ENCODE data around the gene CEP295NL. TPM values are rescaled to one million over a fixed set of nuclear protein-coding genes. Genes with fewer than 3 reads are reported as not detected.
"Not testable (repeated sequence)": the region's sequence is repeated elsewhere in the genome, so short reads cannot be mapped to it uniquely, and the experiment has no call there.

CEP295NL gene
- total RNA-seq, 1 donor from 2014 or later = 1.7 TPM

DNA sequence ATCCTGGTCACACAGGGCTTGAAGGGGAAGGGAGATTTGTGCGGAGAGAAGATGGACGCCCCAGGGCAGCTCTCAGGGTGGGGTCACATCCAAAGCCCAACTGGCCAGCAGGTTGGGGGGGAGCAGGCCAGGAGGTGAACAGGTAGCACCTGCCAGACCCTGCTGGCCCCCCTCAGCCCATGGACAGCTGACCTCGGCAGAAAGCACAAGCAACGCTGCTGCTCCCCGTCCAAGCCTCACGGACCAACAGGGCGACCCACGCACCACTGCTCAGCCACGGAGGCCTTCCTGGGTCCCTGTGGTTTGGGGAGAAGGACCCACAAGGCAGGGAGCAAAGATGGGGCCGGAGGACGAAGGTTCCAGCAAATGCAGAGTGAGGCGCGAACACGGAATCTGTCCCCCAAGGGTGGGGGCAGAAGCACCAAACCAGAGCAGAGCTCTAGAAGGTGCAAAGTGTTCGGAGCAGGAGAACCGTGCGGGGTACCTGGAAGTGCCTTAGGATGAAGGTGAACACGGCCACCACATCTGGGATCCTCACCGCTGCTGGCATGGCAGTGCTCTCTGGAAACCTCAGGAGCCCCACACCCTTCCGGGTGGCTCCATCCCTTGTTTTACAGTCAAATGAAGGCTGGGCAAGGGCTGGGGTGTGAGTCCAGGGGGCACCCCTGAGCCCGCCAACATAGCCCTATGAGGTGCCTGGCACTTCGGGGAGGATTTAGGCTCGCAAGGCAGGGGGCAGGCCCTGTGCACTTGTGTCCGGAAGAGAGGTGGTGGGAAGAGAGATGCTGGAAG lies 17.9 kb downstream of the CEP295NL start:
- ATAC-seq = no peak

GRCh38 chr17:78884148-78884825 lies 18.7 kb downstream of the CEP295NL start:
- no peak for ATAC-seq

DNA sequence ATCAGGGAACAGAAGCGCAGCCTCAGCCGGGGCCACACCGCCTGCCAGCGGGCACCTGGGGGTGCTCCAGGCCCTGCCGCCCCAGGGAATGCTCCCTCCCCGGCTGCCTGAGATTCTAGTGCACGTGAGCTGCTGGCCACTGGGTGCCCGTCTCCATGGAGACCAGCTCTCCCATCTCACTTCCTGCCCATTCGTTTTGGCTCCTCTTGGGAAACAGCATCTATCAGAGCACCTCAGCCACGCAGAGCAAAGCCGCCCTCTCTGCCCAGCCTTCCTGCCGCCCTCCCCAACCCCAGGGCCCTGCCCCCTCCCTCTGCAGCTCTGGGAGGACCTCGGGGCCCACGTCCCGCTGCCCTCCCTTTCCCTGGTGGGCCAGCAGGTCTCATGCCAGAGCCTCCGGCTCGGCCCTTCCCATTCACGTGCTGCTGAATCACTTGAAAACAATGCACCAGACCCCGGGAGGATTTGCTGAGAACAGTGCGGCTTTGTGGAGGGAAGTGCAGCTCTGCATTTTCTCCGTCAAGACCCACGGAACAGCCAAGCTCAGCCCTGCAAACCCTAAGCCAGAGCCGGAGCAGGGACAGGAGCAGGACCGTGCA lies 19.4 kb downstream of the CEP295NL start:
- ATAC-seq = peak; percentile 35

DNA sequence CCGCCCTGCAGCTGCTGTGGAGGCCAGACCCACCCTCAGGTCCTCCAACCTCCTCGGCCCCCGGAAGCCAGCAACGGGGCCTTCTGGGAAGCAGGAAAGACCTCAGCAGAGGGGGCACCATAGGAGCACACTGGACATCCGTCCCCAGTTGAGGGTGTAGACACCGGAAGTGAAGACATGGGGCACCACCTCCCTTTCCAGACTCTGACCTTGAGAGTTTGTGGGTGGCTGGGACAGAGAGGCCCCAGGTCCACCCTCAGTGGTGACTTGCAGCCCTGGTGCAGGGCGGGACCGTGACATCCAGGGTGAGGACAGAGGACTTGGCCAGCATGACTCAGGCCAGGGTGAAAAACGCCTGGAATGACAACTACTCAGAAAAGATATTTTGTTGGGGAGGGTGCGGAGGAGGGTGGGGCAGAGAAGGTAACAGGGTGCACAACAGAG lies 19.9 kb downstream of the CEP295NL start:
- ATAC-seq = peak; percentile 83

- no peak for ATAC-seq
Measured at GRCh38 chr17:78882540-78883088, 20.4 kb downstream of the CEP295NL start.

GRCh38 chr17:78879635-78880186 lies 23.3 kb downstream of the CEP295NL start:
- ATAC-seq = no peak

GRCh38 chr17:78878871-78879527 lies 24.0 kb downstream of the CEP295NL start:
- ATAC-seq = no peak

GRCh38 chr17:78878261-78878660 lies 24.7 kb downstream of the CEP295NL start:
- ATAC-seq = no peak

DNA sequence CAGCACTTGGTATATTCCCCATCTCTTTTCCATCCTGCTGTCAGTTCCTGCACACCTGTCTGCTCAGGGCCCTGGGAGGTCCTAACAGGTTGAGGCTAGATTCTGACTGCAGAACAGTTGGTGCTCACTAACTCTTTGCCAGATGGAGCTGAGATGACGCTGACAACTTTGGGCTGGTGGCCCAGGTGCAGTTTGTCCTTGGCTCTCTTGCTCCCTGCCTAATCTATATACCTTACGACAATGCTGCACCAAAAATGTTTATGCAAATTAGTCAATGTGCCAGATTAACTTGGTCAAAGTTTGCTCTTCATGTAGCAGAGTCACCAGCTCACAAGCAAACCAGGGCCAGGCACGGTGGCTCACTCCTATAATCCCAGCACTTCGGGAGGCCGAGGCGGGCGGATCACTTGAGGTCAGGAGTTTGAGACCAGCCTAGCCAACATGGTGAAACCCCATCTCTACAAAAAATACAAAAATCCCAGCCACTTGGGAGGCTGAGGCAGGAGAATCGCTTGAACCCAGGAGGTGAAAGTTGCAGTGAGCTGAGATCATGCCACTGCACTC lies 26.0 kb downstream of the CEP295NL start:
- ATAC-seq = not testable (repeated sequence)

DNA sequence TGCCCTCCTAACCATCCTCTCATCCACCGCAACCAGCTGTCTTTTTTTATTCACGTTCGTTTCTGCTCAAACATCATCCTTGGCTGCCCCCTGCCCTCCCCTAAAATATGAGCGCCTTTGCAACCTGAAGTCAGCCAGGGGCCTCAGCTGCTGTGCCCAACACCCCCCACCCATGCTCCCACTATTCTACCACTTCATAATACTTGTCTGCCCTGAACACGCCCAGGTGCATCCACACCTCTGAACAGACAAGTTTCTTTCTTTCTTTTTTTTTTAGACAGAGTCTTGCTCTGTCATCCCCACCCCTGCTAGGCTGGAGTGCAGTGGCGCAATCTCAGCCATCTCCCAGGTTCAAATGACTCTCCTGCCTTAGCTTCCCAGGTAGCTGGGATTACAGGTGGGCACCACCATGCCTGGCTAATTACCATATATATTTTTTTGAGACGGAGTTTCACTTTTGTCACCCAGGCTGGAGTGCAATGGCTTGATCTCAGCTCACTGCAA lies 26.9 kb downstream of the CEP295NL start:
- ATAC-seq = peak; percentile 48

- peak; percentile 6 for ATAC-seq
Measured at GRCh38 chr17:78875363-78876093, 27.5 kb downstream of the CEP295NL start.

DNA sequence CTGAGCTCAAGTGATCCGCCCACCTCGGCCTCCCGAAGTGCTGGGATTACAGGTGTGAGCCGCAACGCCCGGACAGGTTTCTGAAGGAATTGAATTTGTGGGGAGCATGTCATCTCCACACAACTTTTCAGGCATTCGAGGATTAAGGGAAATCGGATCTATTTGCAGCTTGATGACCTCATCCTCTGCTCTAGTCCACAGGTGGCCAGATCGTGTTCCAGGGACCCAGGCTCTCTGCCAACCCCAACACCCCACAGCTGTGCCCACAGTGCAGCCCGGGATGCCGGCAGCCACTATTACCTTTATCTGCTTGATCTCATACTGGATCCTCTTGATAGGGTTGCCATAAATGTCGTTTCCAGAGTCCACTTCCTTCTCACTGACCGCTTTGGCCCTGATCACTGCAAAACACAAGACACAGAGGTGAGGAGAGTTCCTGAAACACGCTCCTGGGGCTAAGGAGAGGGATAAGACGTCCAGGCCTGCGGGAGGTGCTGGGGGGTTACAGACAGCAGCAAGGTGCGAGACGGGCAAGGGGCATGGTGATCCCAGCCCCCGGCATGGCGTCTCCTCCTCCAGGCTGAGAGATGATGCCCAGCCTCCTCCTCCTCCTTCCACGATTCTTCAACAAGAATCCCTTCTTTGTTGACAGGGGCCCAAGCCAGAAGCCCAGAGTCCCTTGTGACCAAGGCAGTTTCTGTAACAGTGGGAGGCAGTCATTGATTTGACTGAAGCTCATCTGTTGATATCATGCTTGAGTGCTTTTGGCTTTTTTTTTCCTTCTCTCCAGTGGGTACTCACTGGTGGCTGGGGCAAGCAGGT lies 29.3 kb downstream of the CEP295NL start:
- no peak for ATAC-seq

DNA sequence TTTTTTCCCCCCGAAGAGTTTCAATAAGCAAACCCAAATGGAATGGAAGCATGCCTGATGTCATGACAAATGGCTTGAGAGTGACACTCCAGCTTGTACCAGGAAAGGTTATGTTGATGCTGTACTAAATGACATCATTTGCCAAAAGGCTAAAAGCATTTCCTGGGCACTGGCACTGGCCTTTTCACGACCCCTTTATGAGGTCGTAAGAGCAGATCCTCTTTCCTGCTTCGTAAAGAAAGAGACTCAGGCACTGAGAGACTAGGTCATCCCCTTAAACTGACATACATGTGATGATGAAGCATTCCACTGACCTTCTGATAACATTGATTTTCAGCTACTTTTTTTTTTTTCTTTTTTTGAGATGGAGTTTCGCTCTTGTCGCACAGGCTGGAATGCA lies 30.5 kb downstream of the CEP295NL start:
- ATAC-seq = peak; percentile 48

GRCh38 chr17:78870621-78871020 lies 32.4 kb downstream of the CEP295NL start:
- ATAC-seq = no peak

GRCh38 chr17:78868391-78868790 lies 34.6 kb downstream of the CEP295NL start:
- no peak for ATAC-seq

- ATAC-seq = not testable (repeated sequence)
Measured at GRCh38 chr17:78867046-78867445, 36.0 kb downstream of the CEP295NL start.

GRCh38 chr17:78865682-78866390 lies 37.2 kb downstream of the CEP295NL start:
- ATAC-seq = peak; percentile 60

DNA sequence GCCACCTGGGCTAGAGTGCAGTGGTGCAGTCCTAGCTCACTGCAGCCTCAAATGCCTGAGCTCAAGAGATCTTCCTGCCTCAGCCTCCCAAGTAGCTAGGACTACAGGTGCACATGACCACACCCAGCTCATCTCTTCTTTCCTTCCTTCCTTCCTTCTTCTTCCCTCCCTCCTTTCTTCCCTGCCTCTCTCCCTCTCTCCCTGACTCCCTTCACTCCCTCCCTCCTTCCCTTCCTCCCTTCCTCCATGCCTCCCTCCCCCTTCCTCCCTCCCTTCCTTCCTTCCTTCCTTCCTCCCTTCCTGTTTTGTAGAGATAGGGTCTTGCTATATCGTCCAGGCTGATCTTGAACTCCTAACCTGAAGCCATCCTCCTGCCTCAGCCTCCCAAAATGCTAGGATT lies 38.9 kb downstream of the CEP295NL start:
- no peak for ATAC-seq
